ENCODE measurements around the gene RGSL1.
A peak's percentile ranks its signal among the peaks of the same experiment; 100 is the strongest.
"Not testable (repeated sequence)": the region's sequence is repeated elsewhere in the genome, so short reads cannot be mapped to it uniquely, and the experiment has no call there.

RGSL1 gene

DNA sequence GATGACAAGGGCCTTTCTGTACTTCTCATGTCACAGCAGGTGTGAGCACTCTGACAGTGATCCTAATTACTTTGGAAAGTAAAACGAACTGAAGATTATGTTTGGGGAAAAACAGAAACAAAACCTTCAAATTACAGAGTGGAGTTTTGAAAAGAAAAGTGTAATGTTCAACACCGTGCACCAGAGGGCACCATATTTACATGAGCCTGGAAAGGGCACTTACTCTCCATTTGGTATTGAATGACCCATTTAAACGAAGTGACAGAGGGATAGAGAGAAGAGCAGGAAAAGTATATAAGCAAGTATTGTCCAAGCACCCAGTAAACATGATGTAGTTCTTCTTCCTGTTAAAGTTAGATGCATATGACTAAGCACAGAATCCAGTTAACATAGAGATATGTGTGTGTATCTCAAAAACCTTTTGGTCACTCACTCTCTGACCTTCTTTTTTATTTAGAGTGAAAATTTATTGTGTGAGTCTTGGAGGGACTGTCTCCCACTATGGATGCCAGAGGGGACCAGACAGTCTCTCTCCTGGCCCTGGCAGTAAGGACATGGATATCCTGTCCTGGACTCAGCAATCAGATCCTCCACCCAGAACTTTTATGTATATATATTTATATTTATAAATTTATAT is 3.8 kb upstream of the RGSL1 start:
- no peak for TF ChIP-seq ZFX (IDR thresholded peaks at IDR 0.05; ENCODE audit: borderline replicate concordance)
- TF ChIP-seq, protein P1, sequence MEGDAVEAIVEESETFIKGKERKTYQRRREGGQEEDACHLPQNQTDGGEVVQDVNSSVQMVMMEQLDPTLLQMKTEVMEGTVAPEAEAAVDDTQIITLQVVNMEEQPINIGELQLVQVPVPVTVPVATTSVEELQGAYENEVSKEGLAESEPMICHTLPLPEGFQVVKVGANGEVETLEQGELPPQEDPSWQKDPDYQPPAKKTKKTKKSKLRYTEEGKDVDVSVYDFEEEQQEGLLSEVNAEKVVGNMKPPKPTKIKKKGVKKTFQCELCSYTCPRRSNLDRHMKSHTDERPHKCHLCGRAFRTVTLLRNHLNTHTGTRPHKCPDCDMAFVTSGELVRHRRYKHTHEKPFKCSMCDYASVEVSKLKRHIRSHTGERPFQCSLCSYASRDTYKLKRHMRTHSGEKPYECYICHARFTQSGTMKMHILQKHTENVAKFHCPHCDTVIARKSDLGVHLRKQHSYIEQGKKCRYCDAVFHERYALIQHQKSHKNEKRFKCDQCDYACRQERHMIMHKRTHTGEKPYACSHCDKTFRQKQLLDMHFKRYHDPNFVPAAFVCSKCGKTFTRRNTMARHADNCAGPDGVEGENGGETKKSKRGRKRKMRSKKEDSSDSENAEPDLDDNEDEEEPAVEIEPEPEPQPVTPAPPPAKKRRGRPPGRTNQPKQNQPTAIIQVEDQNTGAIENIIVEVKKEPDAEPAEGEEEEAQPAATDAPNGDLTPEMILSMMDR (IDR thresholded peaks at IDR 0.05), result peak; percentile 96

DNA sequence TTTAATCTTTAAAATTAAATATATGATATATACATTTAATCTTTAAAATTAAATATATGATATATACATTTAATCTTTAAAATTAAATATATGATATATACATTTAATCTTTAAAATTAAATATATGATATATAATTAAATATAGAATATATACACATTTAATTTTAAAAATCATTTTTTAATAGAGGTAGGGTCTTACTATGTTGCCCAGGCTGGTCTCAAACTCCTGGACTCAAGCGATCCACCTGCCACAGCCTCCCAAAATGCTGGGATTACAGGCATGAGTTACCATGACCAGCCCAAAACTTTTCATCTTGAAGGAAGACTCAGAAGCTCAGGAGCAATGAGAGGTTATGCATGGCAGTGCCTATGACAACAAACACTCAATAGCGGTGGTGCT is 2.8 kb upstream of the RGSL1 start:
- H3K27ac ChIP-seq, result not testable (repeated sequence)

More for the DNA sequence above, 3.8 kb upstream of the RGSL1 start:
- no peak overlapping the region for H3K27ac ChIP-seq

DNA sequence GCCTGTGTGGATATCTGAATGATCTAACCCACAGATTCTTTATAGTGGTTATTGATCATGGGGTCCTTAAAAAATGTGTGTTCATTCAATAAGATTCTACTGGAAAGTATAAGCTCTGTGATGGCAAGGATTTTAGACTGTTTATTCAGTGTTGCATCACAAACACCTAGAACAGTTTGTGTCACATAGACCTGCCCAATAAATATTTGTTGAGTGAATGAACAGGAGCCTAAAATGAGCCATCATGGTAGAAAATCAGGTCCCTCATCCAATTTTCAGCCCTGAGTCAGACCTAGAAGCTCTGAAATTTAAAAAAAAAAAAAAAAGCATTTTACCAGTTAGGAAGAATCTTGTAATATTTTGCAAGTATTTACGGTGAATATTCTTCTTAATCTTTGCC is 2.3 kb upstream of the RGSL1 start:
- H3K27ac ChIP-seq, result no peak overlapping the region
- no peak for TF ChIP-seq ZFX (IDR thresholded peaks at IDR 0.05; ENCODE audit: borderline replicate concordance)
- TF ChIP-seq, protein P1 (IDR thresholded peaks at IDR 0.05), result no peak

DNA sequence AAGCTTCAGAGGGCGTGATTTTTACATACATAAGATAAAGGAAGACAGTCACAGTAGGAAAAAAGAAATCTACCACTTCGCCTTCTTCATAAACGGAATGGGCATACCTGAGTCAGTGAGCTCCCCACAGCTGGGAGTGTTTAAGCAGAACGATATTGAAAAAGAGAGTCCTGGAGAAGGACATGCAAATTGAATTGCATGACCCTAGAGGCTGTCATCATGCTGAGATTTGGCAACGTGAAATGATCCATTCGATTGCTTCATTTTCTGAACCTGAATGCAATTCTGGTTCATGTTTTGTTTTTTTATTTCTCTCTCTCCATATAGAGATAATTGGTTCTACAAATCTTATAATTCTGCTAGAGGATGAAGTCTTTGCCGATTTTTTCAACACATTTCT is 3.7 kb downstream of the RGSL1 start:
- no peak for TF ChIP-seq ZFX (IDR thresholded peaks at IDR 0.05; ENCODE audit: borderline replicate concordance)
- TF ChIP-seq, protein P1 (IDR thresholded peaks at IDR 0.05), result no peak

GRCh38 chr1:182457844-182458243 is 7.9 kb downstream of the RGSL1 start:
- no peak overlapping the region for H3K27ac ChIP-seq
- TF ChIP-seq, protein P1 (IDR thresholded peaks at IDR 0.05), result no peak
- TF ChIP-seq ZFX (IDR thresholded peaks at IDR 0.05; ENCODE audit: borderline replicate concordance), result no peak

More for the DNA sequence above, 3.7 kb downstream of the RGSL1 start:
- no peak overlapping the region for H3K27ac ChIP-seq

DNA sequence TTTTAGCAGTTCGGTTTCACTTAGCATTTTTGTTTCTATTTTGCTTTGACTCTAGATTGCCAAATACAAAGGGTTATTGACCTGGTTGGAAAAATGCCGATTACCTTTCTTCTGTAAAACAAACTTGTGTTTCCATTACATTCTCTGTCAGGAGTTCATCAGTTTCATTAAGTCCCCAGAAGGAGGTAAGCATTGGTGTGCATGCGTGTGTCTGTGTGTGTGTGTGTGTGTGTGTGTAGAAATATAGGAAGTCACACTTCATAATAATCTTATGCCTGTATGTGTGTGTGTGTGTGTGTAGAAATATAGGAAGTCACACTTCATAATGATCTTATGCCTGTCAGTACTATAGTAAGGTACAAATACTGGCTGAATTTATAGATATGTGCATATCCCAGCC is 10.0 kb downstream of the RGSL1 start:
- TF ChIP-seq ZFX (IDR thresholded peaks at IDR 0.05; ENCODE audit: borderline replicate concordance), result no peak
- H3K27ac ChIP-seq, result no peak overlapping the region

- H3K27ac ChIP-seq, result no peak overlapping the region
- no peak for TF ChIP-seq ZFX (IDR thresholded peaks at IDR 0.05; ENCODE audit: borderline replicate concordance)
- TF ChIP-seq, protein P1 (IDR thresholded peaks at IDR 0.05), result no peak
Observed at GRCh38 chr1:182460550-182460951, 10.6 kb downstream of the RGSL1 start.

- no peak overlapping the region for H3K27ac ChIP-seq
- TF ChIP-seq, protein P1 (IDR thresholded peaks at IDR 0.05), result no peak
- TF ChIP-seq ZFX (IDR thresholded peaks at IDR 0.05; ENCODE audit: borderline replicate concordance), result no peak
Observed at GRCh38 chr1:182473556-182473955, 23.6 kb downstream of the RGSL1 start.
